ENCODE measurements around the gene MACROD2. TPM values are rescaled to one million over a fixed set of nuclear protein-coding genes. Genes with fewer than 3 reads are reported as not detected.

MACROD2 gene
- total and polyA plus RNA-seq, 4 donors: 13.0 to 67.1 (median 20.7) TPM

GRCh38 chr20:14334306-14334930 lies 339.1 kb downstream of the MACROD2 start:
- 20 to 21% methylated on average over 3 of the region's 3 CpGs for WGBS, 2 donors
- no peaks in the 10 kb centered on the region for H3K27me3 ChIP-seq (ENCODE audit: control insufficient read depth in 3 of 3, insufficient read depth in 3 of 3, low read length in 2 of 3)
- H3K4me3 ChIP-seq: no peak overlapping the region
- H3K4me1 ChIP-seq (ENCODE audit: control insufficient read depth in 5 of 5, insufficient read depth in 5 of 5, low read length in 5 of 5): peaks cover 0 to 9% (median 0%) of the 10 kb centered on the region in 5 donors
- no peak overlapping the region for H3K9ac ChIP-seq (ENCODE audit: insufficient read depth in 1 of 2, low read length in 2 of 2)
- no peaks in the 10 kb centered on the region for H3K9me3 ChIP-seq (ENCODE audit: control insufficient read depth in 4 of 4, insufficient read depth in 3 of 4, low read length in 3 of 4)
- DNase-seq (peak; percentile 71 to 86 (median 82)), ATAC-seq (ENCODE audit: insufficient read depth, low FRiP score) (no peak)
- no peak overlapping the region for H3K27ac ChIP-seq (ENCODE audit: low read depth in 1 of 2, low read length in 1 of 2)
- no peaks in the 10 kb centered on the region for H3K36me3 ChIP-seq (ENCODE audit: control insufficient read depth in 4 of 4, insufficient read depth in 4 of 4, low read length in 4 of 4)
- no peak for TF ChIP-seq CTCF (IDR thresholded peaks at IDR 0.05; ENCODE audit: control extremely low read depth, extremely low read depth)

- TF ChIP-seq CTCF (IDR thresholded peaks at IDR 0.05; ENCODE audit: control extremely low read depth, extremely low read depth): no peak
- Histone ChIP-seq H3K9ac (ENCODE audit: insufficient read depth in 1 of 2, low read length in 2 of 2) (no peak overlapping the region), H3K4me3 (no peak overlapping the region), H3K4me1 (ENCODE audit: control insufficient read depth in 5 of 5, insufficient read depth in 5 of 5, low read length in 5 of 5) (peaks cover 0 to 9% (median 0%) of the 10 kb centered on the region in 5 donors), H3K27ac (ENCODE audit: low read depth in 1 of 2, low read length in 1 of 2) (no peak overlapping the region), H3K27me3 (ENCODE audit: control insufficient read depth in 3 of 3, insufficient read depth in 3 of 3, low read length in 2 of 3) (no peaks in the 10 kb centered on the region), H3K36me3 (ENCODE audit: control insufficient read depth in 4 of 4, insufficient read depth in 4 of 4, low read length in 4 of 4) (no peaks in the 10 kb centered on the region), H3K9me3 (ENCODE audit: control insufficient read depth in 4 of 4, insufficient read depth in 3 of 4, low read length in 3 of 4) (no peaks in the 10 kb centered on the region)
- no peak for DNase-seq
- no peak for ATAC-seq (ENCODE audit: insufficient read depth, low FRiP score)
Observed at GRCh38 chr20:14335052-14335451, 339.7 kb downstream of the MACROD2 start.

GRCh38 chr20:14336686-14337085 lies 341.4 kb downstream of the MACROD2 start:
- Histone ChIP-seq H3K36me3 (ENCODE audit: control insufficient read depth in 4 of 4, insufficient read depth in 4 of 4, low read length in 4 of 4) (no peaks in the 10 kb centered on the region), H3K27ac (ENCODE audit: low read depth in 1 of 2, low read length in 1 of 2) (peak overlapping the region in 1 of 2 donors; percentile 90), H3K27me3 (ENCODE audit: control insufficient read depth in 3 of 3, insufficient read depth in 3 of 3, low read length in 2 of 3) (no peaks in the 10 kb centered on the region), H3K9ac (ENCODE audit: insufficient read depth in 1 of 2, low read length in 2 of 2) (peak overlapping the region; percentile 82 to 99), H3K9me3 (ENCODE audit: control insufficient read depth in 4 of 4, insufficient read depth in 3 of 4, low read length in 3 of 4) (no peaks in the 10 kb centered on the region), H3K4me3 (peak overlapping the region; percentile 49), H3K4me1 (ENCODE audit: control insufficient read depth in 5 of 5, insufficient read depth in 5 of 5, low read length in 5 of 5) (peaks cover 0 to 9% (median 0%) of the 10 kb centered on the region in 5 donors)
- no peak for ATAC-seq (ENCODE audit: insufficient read depth, low FRiP score)
- TF ChIP-seq CTCF (IDR thresholded peaks at IDR 0.05; ENCODE audit: control extremely low read depth, extremely low read depth): no peak
- peak; percentile 15 to 69 (median 64) for DNase-seq
- WGBS, 2 donors: 30 to 48% methylated on average over 4 of the region's 4 CpGs

Data from lung (tissue), 12 donors.